CD4-positive, CD25-positive, alpha-beta regulatory T cell (primary cell): ENCODE data around the gene ZNF683. TPM values are rescaled to one million over a fixed set of nuclear protein-coding genes. Genes with fewer than 3 reads are reported as not detected.
"Not testable (repeated sequence)": the region's sequence is repeated elsewhere in the genome, so short reads cannot be mapped to it uniquely, and the experiment has no call there.

ENCODE experiments used
- ATAC-seq, 2 donors: fragments of 150-1000 bp; cut with Tn5 transposase; one replicate each; pipeline ENCODE4 v1.10.0; 2021; ENCODE audit warnings: low read depth in 2 of 2, moderate number of reproducible peaks in 2 of 2, moderate library complexity in 1 of 2
- DNase-seq, 3 donors: peaks; one replicate each; pipeline versions ENCODE4 v3.0.0 to v3.0.0-alpha.2; 2012 to 2022; ENCODE audit warnings: mixed read lengths in 1 of 3
- H3K27ac ChIP-seq: one replicate; pipeline ENCODE4 v1.7.0; 2013; ENCODE audit warnings: mild to moderate bottlenecking, low read length; ENCODE audit not compliant: insufficient read depth, poor library complexity, severe bottlenecking
- H3K27me3 ChIP-seq: one replicate; pipeline ENCODE4 v1.7.0; 2013; ENCODE audit warnings: low read length; ENCODE audit not compliant: control insufficient read depth, insufficient read depth
- H3K36me3 ChIP-seq: one replicate; pipeline ENCODE4 v1.7.0; 2013; ENCODE audit warnings: mild to moderate bottlenecking, low read length, moderate library complexity; ENCODE audit not compliant: control insufficient read depth, insufficient read depth
- H3K4me1 ChIP-seq: 2 replicates; pipeline ENCODE4 v1.7.0; 2013; ENCODE audit warnings: mild to moderate bottlenecking, low read length; ENCODE audit not compliant: insufficient read depth, control insufficient read depth, poor library complexity, severe bottlenecking
- H3K4me3 ChIP-seq: one replicate; pipeline ENCODE4 v1.7.0; 2013; ENCODE audit warnings: low read depth, mild to moderate bottlenecking, low read length, moderate library complexity
- H3K9me3 ChIP-seq, 2 experiments: 1 replicate in 1 of 2; 2 replicates in 1 of 2; pipeline ENCODE4 v1.7.0; 2013; ENCODE audit warnings: low read length in 2 of 2, mild to moderate bottlenecking in 1 of 2, moderate library complexity in 1 of 2; ENCODE audit not compliant: control insufficient read depth in 2 of 2
- H3K27ac Mint-ChIP-seq, 3 donors: one replicate each; pipeline ENCODE4 v1.8.0; 2020 to 2022; ENCODE audit warnings: mild to moderate bottlenecking in 3 of 3, mixed read lengths in 3 of 3, moderate library complexity in 2 of 3
- H3K27me3 Mint-ChIP-seq: one replicate; pipeline ENCODE4 v1.8.0; 2022; ENCODE audit warnings: mild to moderate bottlenecking, mixed read lengths
- H3K36me3 Mint-ChIP-seq: one replicate; pipeline ENCODE4 v1.8.0; 2020; ENCODE audit warnings: mixed read lengths
- H3K4me1 Mint-ChIP-seq, 4 donors: one replicate each; pipeline ENCODE4 v1.8.0; 2020 to 2022; ENCODE audit warnings: mixed read lengths in 4 of 4, mild to moderate bottlenecking in 1 of 4
- H3K4me3 Mint-ChIP-seq, 4 donors: one replicate each; pipeline ENCODE4 v1.8.0; 2020 to 2022; ENCODE audit warnings: mild to moderate bottlenecking in 4 of 4, mixed read lengths in 4 of 4, moderate library complexity in 3 of 4
- H3K9me3 Mint-ChIP-seq, 7 donors: one replicate each; pipeline ENCODE4 v1.8.0; 2020 to 2022; ENCODE audit warnings: mixed read lengths in 7 of 7, mild to moderate bottlenecking in 3 of 7, moderate library complexity in 2 of 7
- polyA plus RNA-seq, 4 donors: library from polyadenylated mRNA; unstranded; fragments of 300-500 nt; fragmentation: Illumina TruSeq; gene quantifications; one replicate each; pipeline ENCODE4 v1.2.3, GENCODE V29; 2021
- total RNA-seq: library from RNA; stranded (reverse); gene quantifications from one replicate; pipeline ENCODE4 v1.2.3, GENCODE V29; 2022

ZNF683 gene
- total and polyA plus RNA-seq, 5 donors from 2014 or later, result 0.25 to 0.55 TPM; not detected in 3

GRCh38 chr1:26330276-26330675, 42.3 kb downstream of the ZNF683 start:
- Mint-ChIP-seq H3K36me3 (peaks cover 4% of the 10 kb centered on the region), H3K4me3 (no peak overlapping the region), H3K4me1 (peaks cover 0 to 5% (median 0%) of the 10 kb centered on the region in 4 donors), H3K27me3 (no peaks in the 10 kb centered on the region), H3K27ac (no peak overlapping the region), H3K9me3 (no peaks in the 10 kb centered on the region)
- peaks cover 1% of the 10 kb centered on the region for H3K4me1 ChIP-seq
- no peak for ATAC-seq
- DNase-seq, result no peak
- no peaks in the 10 kb centered on the region for H3K27me3 ChIP-seq
- no peaks in the 10 kb centered on the region for H3K9me3 ChIP-seq
- no peak overlapping the region for H3K4me3 ChIP-seq
- peaks cover 4% of the 10 kb centered on the region for H3K36me3 ChIP-seq
- no peak overlapping the region for H3K27ac ChIP-seq

DNA sequence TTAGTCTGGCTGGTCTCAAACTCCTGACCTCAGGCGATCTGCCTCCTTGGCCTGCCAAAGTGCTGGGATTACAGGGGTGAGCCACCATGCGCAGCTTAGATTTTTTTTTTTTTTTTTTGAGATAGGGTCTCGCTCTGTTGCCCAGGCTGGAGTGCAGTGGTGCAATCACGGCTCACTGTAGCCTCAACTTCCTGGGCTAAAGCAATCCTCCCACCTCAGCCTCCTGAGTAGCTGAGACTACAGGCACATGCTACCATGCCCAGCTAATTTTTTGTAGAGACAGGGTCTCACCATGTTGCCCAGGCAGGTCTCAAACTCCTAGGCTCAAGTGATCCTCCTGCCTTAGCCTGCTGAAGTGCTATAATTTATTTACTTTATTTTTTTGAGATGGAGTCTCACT, 43.2 kb downstream of the ZNF683 start:
- H3K4me1 ChIP-seq, H3K36me3 Mint-ChIP-seq, H3K27me3 ChIP-seq, H3K4me3 ChIP-seq, H3K27ac ChIP-seq, H3K9me3 ChIP-seq, H3K27ac Mint-ChIP-seq, DNase-seq, ATAC-seq, H3K9me3 Mint-ChIP-seq, H3K27me3 Mint-ChIP-seq, H3K4me3 Mint-ChIP-seq, H3K4me1 Mint-ChIP-seq: not testable (repeated sequence)
- peaks cover 10% of the 10 kb centered on the region for H3K36me3 ChIP-seq

- Histone ChIP-seq H3K36me3 (peaks cover 17% of the 10 kb centered on the region), H3K4me1 (no peaks in the 10 kb centered on the region), H3K27ac (no peak overlapping the region), H3K27me3 (no peaks in the 10 kb centered on the region), H3K4me3 (no peak overlapping the region), H3K9me3 (no peaks in the 10 kb centered on the region)
- Mint-ChIP-seq H3K27me3 (no peaks in the 10 kb centered on the region), H3K4me3 (no peak overlapping the region), H3K36me3 (peaks cover 7% of the 10 kb centered on the region), H3K27ac (no peak overlapping the region), H3K4me1 (peaks cover 0 to 4% (median 2%) of the 10 kb centered on the region in 4 donors), H3K9me3 (no peaks in the 10 kb centered on the region)
- ATAC-seq, result no peak
- DNase-seq, result no peak
Observed at GRCh38 chr1:26328597-26328996, 44.0 kb downstream of the ZNF683 start.

- DNase-seq (no peak), ATAC-seq (no peak)
- no peak overlapping the region for H3K4me3 Mint-ChIP-seq
- H3K27ac Mint-ChIP-seq, result no peak overlapping the region
- H3K4me1 Mint-ChIP-seq, result peaks cover 0 to 10% (median 7%) of the 10 kb centered on the region in 4 donors
- no peaks in the 10 kb centered on the region for H3K9me3 ChIP-seq
- no peaks in the 10 kb centered on the region for H3K9me3 Mint-ChIP-seq
- H3K27me3 Mint-ChIP-seq, result no peaks in the 10 kb centered on the region
- H3K27me3 ChIP-seq, result no peaks in the 10 kb centered on the region
- H3K36me3 ChIP-seq, result peaks cover 23% of the 10 kb centered on the region
- no peak overlapping the region for H3K27ac ChIP-seq
- peaks cover 10% of the 10 kb centered on the region for H3K36me3 Mint-ChIP-seq
- no peak overlapping the region for H3K4me3 ChIP-seq
- H3K4me1 ChIP-seq, result peaks cover 5% of the 10 kb centered on the region
Observed at GRCh38 chr1:26327956-26328362, 44.6 kb downstream of the ZNF683 start.

- H3K9me3 ChIP-seq, result no peaks in the 10 kb centered on the region
- no peaks in the 10 kb centered on the region for H3K27me3 Mint-ChIP-seq
- peak overlapping the region in 1 of 4 donors; percentile 49 for H3K4me3 Mint-ChIP-seq
- H3K27ac ChIP-seq, result no peak overlapping the region
- peak overlapping the region in 2 of 3 donors; percentile 26 to 64 for H3K27ac Mint-ChIP-seq
- no peak overlapping the region for H3K4me3 ChIP-seq
- H3K27me3 ChIP-seq, result no peaks in the 10 kb centered on the region
- no peak for ATAC-seq
- H3K9me3 Mint-ChIP-seq, result peaks cover 0 to 2% (median 0%) of the 10 kb centered on the region in 7 donors
- H3K4me1 ChIP-seq, result peaks cover 39% of the 10 kb centered on the region
- DNase-seq, result no peak
- H3K36me3 ChIP-seq, result peaks cover 50% of the 10 kb centered on the region
- peaks cover 27% of the 10 kb centered on the region for H3K36me3 Mint-ChIP-seq
- H3K4me1 Mint-ChIP-seq, result peaks cover 6 to 39% (median 26%) of the 10 kb centered on the region in 4 donors
Observed at GRCh38 chr1:26324550-26324949, 48.0 kb downstream of the ZNF683 start.

GRCh38 chr1:26323382-26323781, 49.2 kb downstream of the ZNF683 start:
- Histone ChIP-seq H3K27me3 (no peaks in the 10 kb centered on the region), H3K36me3 (peaks cover 50% of the 10 kb centered on the region), H3K9me3 (no peaks in the 10 kb centered on the region), H3K27ac (no peak overlapping the region), H3K4me3 (no peak overlapping the region), H3K4me1 (peaks cover 42% of the 10 kb centered on the region)
- Mint-ChIP-seq H3K4me1 (peaks cover 6 to 43% (median 26%) of the 10 kb centered on the region in 4 donors), H3K27me3 (no peaks in the 10 kb centered on the region), H3K27ac (peak overlapping the region in 2 of 3 donors; percentile 52 to 57), H3K9me3 (peaks cover 0 to 2% (median 0%) of the 10 kb centered on the region in 7 donors), H3K4me3 (peak overlapping the region in 3 of 4 donors; percentile 3 to 78 (median 35)), H3K36me3 (peaks cover 36% of the 10 kb centered on the region)
- ATAC-seq (no peak), DNase-seq (no peak)

DNA sequence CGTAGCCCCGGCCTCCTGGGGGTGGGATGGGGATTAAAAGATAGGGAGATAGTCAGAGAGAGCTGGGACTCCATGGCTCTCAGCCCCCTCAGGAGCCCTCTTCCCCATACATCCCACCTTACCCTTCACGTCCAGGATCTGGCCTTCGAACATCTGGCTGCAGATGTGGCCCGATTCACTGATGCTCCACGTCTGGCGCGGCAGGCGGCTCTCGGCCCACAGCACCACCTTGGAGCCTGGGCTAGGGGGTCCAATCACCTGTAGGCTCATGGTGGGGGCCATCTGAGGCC, 50.6 kb downstream of the ZNF683 start:
- peaks cover 0 to 2% (median 0%) of the 10 kb centered on the region in 7 donors for H3K9me3 Mint-ChIP-seq
- no peaks in the 10 kb centered on the region for H3K27me3 ChIP-seq
- H3K36me3 ChIP-seq, result peaks cover 50% of the 10 kb centered on the region
- peaks cover 44% of the 10 kb centered on the region for H3K36me3 Mint-ChIP-seq
- H3K4me3 Mint-ChIP-seq, result peak overlapping the region in 3 of 4 donors; percentile 44 to 95 (median 78)
- no peaks in the 10 kb centered on the region for H3K9me3 ChIP-seq
- no peak for DNase-seq
- peaks cover 6 to 52% (median 35%) of the 10 kb centered on the region in 4 donors for H3K4me1 Mint-ChIP-seq
- ATAC-seq, result no peak
- peak overlapping the region; percentile 100 for H3K4me3 ChIP-seq
- H3K4me1 ChIP-seq, result peaks cover 50% of the 10 kb centered on the region
- H3K27ac ChIP-seq, result peak overlapping the region; percentile 70
- H3K27me3 Mint-ChIP-seq, result peaks cover 5% of the 10 kb centered on the region
- peak overlapping the region in 2 of 3 donors; percentile 77 to 97 for H3K27ac Mint-ChIP-seq

GRCh38 chr1:26321315-26322041, 51.1 kb downstream of the ZNF683 start:
- H3K27me3 ChIP-seq, result no peaks in the 10 kb centered on the region
- peak overlapping the region; percentile 100 for H3K4me3 ChIP-seq
- H3K27ac ChIP-seq, result peak overlapping the region; percentile 70
- Mint-ChIP-seq H3K9me3 (peaks cover 0 to 2% (median 0%) of the 10 kb centered on the region in 7 donors), H3K36me3 (peaks cover 44% of the 10 kb centered on the region), H3K4me1 (peaks cover 6 to 57% (median 37%) of the 10 kb centered on the region in 4 donors), H3K4me3 (peak overlapping the region; percentile 92 to 98 (median 94)), H3K27ac (peak overlapping the region; percentile 92 to 100 (median 97)), H3K27me3 (peaks cover 5% of the 10 kb centered on the region)
- H3K4me1 ChIP-seq, result peaks cover 55% of the 10 kb centered on the region
- DNase-seq, result peak; percentile 87 to 92 (median 91)
- peaks cover 50% of the 10 kb centered on the region for H3K36me3 ChIP-seq
- peak; percentile 78 to 86 for ATAC-seq
- H3K9me3 ChIP-seq, result no peaks in the 10 kb centered on the region
